ENCODE data around the gene SAMHD1. TPM values are rescaled to one million over a fixed set of nuclear protein-coding genes. Genes with fewer than 3 reads are reported as not detected.

SAMHD1 gene
- total and polyA plus RNA-seq, 2 of the 8 experiments (the other 6 are each of a cell fraction or from before 2014, with no cell fraction given) = 22.0 to 37.1 TPM

DNA sequence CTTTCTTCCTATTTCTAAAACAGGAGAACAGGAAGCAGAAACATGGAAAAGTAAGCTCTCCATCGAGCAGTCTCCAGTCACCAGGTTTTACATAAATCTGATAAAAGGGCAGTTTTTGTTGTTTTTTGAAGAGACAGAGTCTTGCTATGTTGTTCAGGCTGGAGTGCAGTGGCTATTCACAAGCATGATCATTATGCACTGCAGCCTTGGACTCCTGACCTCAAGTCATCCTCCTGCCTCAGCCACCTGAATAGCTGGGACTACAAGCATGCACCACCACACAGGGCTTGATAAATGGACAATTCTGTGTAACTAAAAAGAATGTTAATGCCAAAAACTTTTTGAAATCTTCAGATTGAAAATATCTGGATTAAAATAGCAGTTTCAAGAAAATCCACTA, 23.8 kb downstream of the SAMHD1 start (continued):
- TF ChIP-seq CHD7 (IDR thresholded peaks at IDR 0.05; ENCODE audit: insufficient replicate concordance, low read length) (no peak), SIRT6 (IDR thresholded peaks at IDR 0.05; ENCODE audit: low read length) (no peak), HDAC2 (IDR thresholded peaks at IDR 0.05; ENCODE audit: borderline replicate concordance in 1 of 2, low read depth in 2 of 2, low read length in 2 of 2) (no peak), HDAC6 (IDR thresholded peaks at IDR 0.05; ENCODE audit: low read depth, low read length) (no peak), NRF1 (IDR thresholded peaks at IDR 0.05; ENCODE audit: low read depth, low read length) (no peak), TCF12 (IDR thresholded peaks at IDR 0.05; ENCODE audit: low read depth, low read length) (no peak), SP1 (IDR thresholded peaks at IDR 0.05; ENCODE audit: low read depth, low read length) (no peak), KDM5A (IDR thresholded peaks at IDR 0.05; ENCODE audit: low read length) (no peak), CTBP2 (IDR thresholded peaks at IDR 0.05; ENCODE audit: borderline replicate concordance, insufficient read depth, insufficient read length, low read length) (no peak), BACH1 (IDR thresholded peaks at IDR 0.05; ENCODE audit: low read length) (no peak), BRCA1 (IDR thresholded peaks at IDR 0.05; ENCODE audit: low read depth, low read length) (no peak), SIX5 (IDR thresholded peaks at IDR 0.05; ENCODE audit: low read depth, low read length) (no peak), JUND (IDR thresholded peaks at IDR 0.05; ENCODE audit: low read length) (no peak)
